HepG2 (cell line): ENCODE data around the gene DNAAF8. TPM values are rescaled to one million over a fixed set of nuclear protein-coding genes. Genes with fewer than 3 reads are reported as not detected.

Experiments used
- ATAC-seq: fragments of 200-7000 bp; cut with Tn5 transposase; 3 replicates; pipeline ENCODE4 v1.9.1; 2020; ENCODE audit warnings: mild to moderate bottlenecking, moderate library complexity
- BruUV-seq: library from RNA; stranded (reverse); fragments of 400-500 nt; replicated peaks from 2 replicates; lab custom pipeline; 2021; lab: Mats Ljungman, UMichigan
- CTCF ChIA-PET: fragments of 300-600 bp; formaldehyde crosslinking; extraction: SDS; loops from one replicate; lab custom pipeline; 2021; ENCODE audit warnings: low total read pairs, inconsistent platforms, low intra/inter-chr PET ratio; lab: Yijun Ruan, JAX
- POLR2A ChIA-PET: fragments of 350-600 bp; sonication (Branson Sonifier 250); formaldehyde crosslinking; loops from one replicate; lab custom pipeline; 2020; ENCODE audit warnings: antibody characterized with exemption, inconsistent platforms; lab: Yijun Ruan, JAX
- DNase-seq: peaks from one replicate; pipeline ENCODE4 v3.0.0-alpha.2; 2015; ENCODE audit warnings: low spot score
- FAIRE-seq: peaks from 3 replicates; lab custom pipeline; 2011; peaks lifted over from hg19 to GRCh38; lab: Jason Lieb, UNC
- H2AFZ ChIP-seq: one replicate; pipeline ENCODE4 v1.6.1; 2011; ENCODE audit warnings: low read length, inconsistent platforms
- H3K27ac ChIP-seq: fragments of 300-600 bp; 3 replicates; pipeline ENCODE4 v1.8.0; 2011; ENCODE audit warnings: mixed run types, mild to moderate bottlenecking, mixed read lengths, low read length, inconsistent platforms; ENCODE audit not compliant: insufficient read depth; ENCODE audit errors: extremely low read length
- H3K27me3 ChIP-seq, 2 experiments: fragments of 200-600 bp in 1 of 2; 2 replicates in 1 of 2; 3 replicates in 1 of 2; pipeline versions ENCODE4 v1.6.0 to v1.8.0; 2011; ENCODE audit warnings: low read length in 2 of 2, mild to moderate bottlenecking in 2 of 2, moderate library complexity in 2 of 2, inconsistent platforms in 1 of 2; ENCODE audit not compliant: insufficient read depth in 2 of 2, control insufficient read depth in 1 of 2
- H3K36me3 ChIP-seq, 2 experiments: fragments of 200-600 bp in 1 of 2; replicated peaks in 1 of 2; 2 replicates in 1 of 2; 3 replicates in 1 of 2; pipeline versions ENCODE4 v1.5.1 to v1.8.0; 2011; ENCODE audit warnings: low read length in 2 of 2, inconsistent platforms in 1 of 2; ENCODE audit not compliant: insufficient read depth in 2 of 2, control insufficient read depth in 1 of 2
- H3K4me1 ChIP-seq: 2 replicates; pipeline ENCODE4 v1.5.1; 2012; ENCODE audit warnings: low read length, inconsistent platforms; ENCODE audit not compliant: insufficient read depth
- H3K4me2 ChIP-seq: 2 replicates; pipeline ENCODE4 v1.6.0; 2011; ENCODE audit warnings: low read depth, low read length, inconsistent platforms
- H3K4me3 ChIP-seq, 3 experiments: fragments of 200-600 bp in 1 of 3; sonication (generic), shearing (Covaris generic) in 1 of 3; replicated peaks in 1 of 3; 2 replicates each; pipeline ENCODE4 v1.5.1; 2011 to 2016; ENCODE audit warnings: low read length in 3 of 3, inconsistent platforms in 2 of 3, low read depth in 2 of 3, mild to moderate bottlenecking in 2 of 3, control low read depth in 1 of 3, mixed read lengths in 1 of 3; ENCODE audit not compliant: insufficient read depth in 1 of 3
- H3K79me2 ChIP-seq: one replicate; pipeline ENCODE4 v1.6.1; 2011; ENCODE audit warnings: low read length, inconsistent platforms; ENCODE audit not compliant: insufficient read depth
- H3K9ac ChIP-seq: 2 replicates; pipeline ENCODE4 v1.6.0; 2011; ENCODE audit warnings: mild to moderate bottlenecking, low read depth, low read length, inconsistent platforms; ENCODE audit not compliant: insufficient read depth
- H3K9me3 ChIP-seq: 2 replicates; pipeline ENCODE4 v1.5.1; 2012; ENCODE audit warnings: mild to moderate bottlenecking, low read length
- H4K20me1 ChIP-seq: 2 replicates; pipeline ENCODE4 v1.6.0; 2011; ENCODE audit warnings: inconsistent platforms, mild to moderate bottlenecking, low read length, moderate library complexity; ENCODE audit not compliant: insufficient read depth
- AGO2 ChIP-seq: fragments of 200-400 bp; formaldehyde crosslinking; optimal IDR thresholded peaks from 2 replicates; pipeline ENCODE3; 2017; ENCODE audit warnings: mild to moderate bottlenecking, low read depth, low read length, moderate library complexity
- FOSL1 ChIP-seq: sonication (generic); formaldehyde crosslinking; IDR thresholded peaks from 2 replicates; pipeline ENCODE4 v1.9.0; 2021; ENCODE audit warnings: missing genetic modification reagents, borderline replicate concordance
- HDAC1 ChIP-seq: sonication (generic); formaldehyde crosslinking; IDR thresholded peaks from 2 replicates; pipeline ENCODE4 v1.5.1; 2020; ENCODE audit warnings: mild to moderate bottlenecking, missing genetic modification reagents
- HMGA1 ChIP-seq: sonication (generic); formaldehyde crosslinking; conservative IDR thresholded peaks from 2 replicates; pipeline ENCODE4 v1.4.0; 2020; ENCODE audit warnings: missing genetic modification reagents
- HNF1B ChIP-seq: sonication (generic); formaldehyde crosslinking; IDR thresholded peaks from 2 replicates; pipeline ENCODE4 v1.5.1; 2020; ENCODE audit warnings: mild to moderate bottlenecking, moderate library complexity, missing genetic modification reagents
- KAT7 ChIP-seq: IDR thresholded peaks from 2 replicates; pipeline ENCODE4 v1.6.1; 2018; ENCODE audit warnings: borderline replicate concordance, missing compliant biosample characterization
- LCORL ChIP-seq, 2 experiments: fragments of 450-650 bp in 1 of 2; sonication (generic) in 1 of 2; formaldehyde crosslinking in 1 of 2; IDR thresholded peaks; 2 replicates each; pipeline versions ENCODE4 v1.5.0 to v1.6.1; 2017 to 2020; ENCODE audit warnings: antibody characterized with exemption in 1 of 2, missing genetic modification reagents in 1 of 2
- MIER2 ChIP-seq: IDR thresholded peaks from 2 replicates; pipeline ENCODE4 v1.6.1; 2016; ENCODE audit warnings: missing biosample characterization, missing genetic modification reagents
- MIER3 ChIP-seq: IDR thresholded peaks from 2 replicates; pipeline ENCODE4 v1.6.1; 2016; ENCODE audit warnings: missing compliant biosample characterization, borderline replicate concordance
- YEATS2 ChIP-seq: sonication (generic); formaldehyde crosslinking; IDR thresholded peaks from 2 replicates; pipeline ENCODE4 v1.4.0; 2020; ENCODE audit warnings: missing genetic modification reagents, borderline replicate concordance
- ZBTB7A ChIP-seq: sonication (generic); formaldehyde crosslinking; IDR thresholded peaks from 2 replicates; pipeline ENCODE4 v1.8.0; 2022; ENCODE audit warnings: mild to moderate bottlenecking, missing genetic modification reagents
- ZBTB7B ChIP-seq: sonication (generic); formaldehyde crosslinking; IDR thresholded peaks from 2 replicates; pipeline ENCODE4 v1.4.0; 2020; ENCODE audit warnings: missing genetic modification reagents
- ZNF264 ChIP-seq: sonication (generic); formaldehyde crosslinking; IDR thresholded peaks from 2 replicates; pipeline ENCODE4 v1.4.0; 2020; ENCODE audit warnings: missing genetic modification reagents
- ZNF331 ChIP-seq: sonication (generic); formaldehyde crosslinking; IDR thresholded peaks from 2 replicates; pipeline ENCODE4 v1.4.0; 2020; ENCODE audit warnings: missing genetic modification reagents
- ZNF333 ChIP-seq: sonication (generic); formaldehyde crosslinking; IDR thresholded peaks from 2 replicates; pipeline ENCODE4 v1.4.0; 2020; ENCODE audit warnings: mild to moderate bottlenecking, missing genetic modification reagents, borderline replicate concordance
- ZNF563 ChIP-seq: sonication (generic); formaldehyde crosslinking; IDR thresholded peaks from 2 replicates; pipeline ENCODE4 v1.8.0; 2022; ENCODE audit warnings: mild to moderate bottlenecking, moderate library complexity, missing genetic modification reagents
- ZNF768 ChIP-seq: sonication (generic); formaldehyde crosslinking; IDR thresholded peaks from 2 replicates; pipeline ENCODE4 v1.4.0; 2020; ENCODE audit warnings: missing genetic modification reagents
- ZNF781 ChIP-seq: sonication (generic); formaldehyde crosslinking; IDR thresholded peaks from 2 replicates; pipeline ENCODE4 v1.5.1; 2020; ENCODE audit warnings: borderline replicate concordance, mild to moderate bottlenecking, missing genetic modification reagents; ENCODE audit errors: not compliant biosample characterization
- WGBS: methylation state at CpG from one replicate; pipeline ENCODE4 v1.1.6; 2017; ENCODE audit warnings: low lambda C conversion rate; 5-methylcytosine and 5-hydroxymethylcytosine counted together
- in situ Hi-C: cut with HindIII; loops from 2 replicates; pipeline ENCODE4 v1.10.0; 2017; ENCODE audit warnings: low pct_unique_long_range_greater_than_20kb; ENCODE audit not compliant: extremely low pct_ligation_motif_present
- intact Hi-C: fragments of 100-400 bp; cut with micrococcal nuclease; formaldehyde crosslinking; loops from one replicate; pipeline ENCODE4 v1.10.0; 2022; ENCODE audit not compliant: unreplicated experiment
- polyA plus RNA-seq, 8 experiments: library from polyadenylated mRNA; depleted of rRNA in 3 of 8; stranded (reverse) in 7 of 8; unstranded in 1 of 8; fragments of >200 nt; fragmentation: Illumina TruSeq in 4 of 8; extraction: Trizol in 4 of 8; gene quantifications; 2 replicates each; pipeline versions ENCODE4 v1.2.1 to v1.2.3, GENCODE V29; 2011 to 2016; ENCODE audit warnings: low read depth in 4 of 8, missing spikeins in 1 of 8, mixed read lengths in 1 of 8; ENCODE audit not compliant: insufficient read depth in 1 of 8
- total RNA-seq, 5 experiments: library from RNA; depleted of rRNA; stranded (reverse); fragments of >200 nt; fragmentation: Illumina TruSeq; extraction: Trizol; gene quantifications; 2 replicates each; pipeline ENCODE4 v1.2.3, GENCODE V29; 2016; ENCODE audit warnings: low read depth in 1 of 5
- TF ChIP-seq, protein P1 (sequence below): sonication (generic); formaldehyde crosslinking; IDR thresholded peaks from 2 replicates; pipeline ENCODE4 v1.8.0; 2023; ENCODE audit warnings: mild to moderate bottlenecking, missing genetic modification reagents

Gene DNAAF8
- total and polyA plus RNA-seq, 2 of the 13 experiments (the other 11 are each of a cell fraction or from before 2014, with no cell fraction given) = 0.44 TPM; not detected in 1

- intact Hi-C loops (no loop called here), in situ Hi-C loops (no loop called here)
- Histone ChIP-seq H3K36me3 (no peaks in the 10 kb centered on the region), H3K27me3 (no peaks in the 10 kb centered on the region; a peak in 1 of 5 replicates), H3K9ac (peak within 1 kb of the TSS; percentile 12), H3K9me3 (no peaks in the 10 kb centered on the region), H4K20me1 (no peaks in the 10 kb centered on the region), H3K4me2 (peak within 1 kb of the TSS; percentile 88), H3K4me1 (peaks cover 85% of the 10 kb centered on the region), H3K4me3 (peak within 1 kb of the TSS; percentile 23 to 67 (median 43)), H3K27ac (peak within 1 kb of the TSS; percentile 36), H3K79me2 (no peaks in the 10 kb centered on the region), H2AFZ (no peak within 1 kb of the TSS)
- BruUV-seq = no TSS peak
- 12% methylated on average over 11 of the region's 14 CpGs for WGBS
- peak; percentile 69 for ATAC-seq
- ChIA-PET POLR2A (interaction anchor here (0.8 to 3.0 kb wide), 5 partner anchors 14 to 157 kb away, joined by 3 to 17 read pairs (median 5); partner anchors contain the start of genes ANKS3, DNAAF8 and ROGDI), CTCF (no interaction called here)
- no peak for FAIRE-seq
- DNase-seq = no peak
- TF ChIP-seq ZNF768 (CRISPR knock-in tag) (peak; percentile 21; the same call in 1 of the 2 replicates), ZNF333 (CRISPR knock-in tag) (peak; percentile 48; the same call in 1 of the 2 replicates), YEATS2 (CRISPR knock-in tag) (no peak), ZNF264 (CRISPR knock-in tag) (no peak), KAT7 (CRISPR knock-in tag) (no peak), FOSL1 (no peak), ZNF331 (no peak), ZBTB7B (peak; percentile 74), MIER2 (CRISPR knock-in tag) (no peak), HMGA1 (no peak), LCORL (IDR thresholded peaks at IDR 0.05) (no peak), LCORL (CRISPR knock-in tag; IDR thresholded peaks at IDR 0.05) (0 out of 2 replicates have a peak, but pooled peaks have one; percentile 11), HDAC1 (CRISPR knock-in tag) (0 out of 2 replicates have a peak, but pooled peaks have one; percentile 33), ZNF781 (CRISPR knock-in tag) (no peak), ZNF563 (CRISPR knock-in tag) (0 out of 2 replicates have a peak, but pooled peaks have one; percentile 48), MIER3 (no peak), ZBTB7A (CRISPR knock-in tag) (peak; percentile 73; the same call in 1 of the 2 replicates), AGO2 (no peak), HNF1B (no peak)
- TF ChIP-seq, protein P1, sequence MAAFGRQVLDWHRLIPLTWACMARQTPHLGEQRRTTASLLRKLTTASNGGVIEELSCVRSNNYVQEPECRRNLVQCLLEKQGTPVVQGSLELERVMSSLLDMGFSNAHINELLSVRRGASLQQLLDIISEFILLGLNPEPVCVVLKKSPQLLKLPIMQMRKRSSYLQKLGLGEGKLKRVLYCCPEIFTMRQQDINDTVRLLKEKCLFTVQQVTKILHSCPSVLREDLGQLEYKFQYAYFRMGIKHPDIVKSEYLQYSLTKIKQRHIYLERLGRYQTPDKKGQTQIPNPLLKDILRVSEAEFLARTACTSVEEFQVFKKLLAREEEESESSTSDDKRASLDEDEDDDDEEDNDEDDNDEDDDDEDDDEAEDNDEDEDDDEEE (CRISPR knock-in tag) = 0 out of 2 replicates have a peak, but pooled peaks have one; percentile 37
Observed at GRCh38 chr16:4787627-4788482, 53.5 kb downstream of the DNAAF8 start, which contains the start of gene SEPTIN12. Gene SEPTIN12 (minus strand): TSS chr16:4788345. CDS start chr16:4787645, 700 bp downstream.
